ENCODE data around the gene RARB.

The RARB gene

DNA sequence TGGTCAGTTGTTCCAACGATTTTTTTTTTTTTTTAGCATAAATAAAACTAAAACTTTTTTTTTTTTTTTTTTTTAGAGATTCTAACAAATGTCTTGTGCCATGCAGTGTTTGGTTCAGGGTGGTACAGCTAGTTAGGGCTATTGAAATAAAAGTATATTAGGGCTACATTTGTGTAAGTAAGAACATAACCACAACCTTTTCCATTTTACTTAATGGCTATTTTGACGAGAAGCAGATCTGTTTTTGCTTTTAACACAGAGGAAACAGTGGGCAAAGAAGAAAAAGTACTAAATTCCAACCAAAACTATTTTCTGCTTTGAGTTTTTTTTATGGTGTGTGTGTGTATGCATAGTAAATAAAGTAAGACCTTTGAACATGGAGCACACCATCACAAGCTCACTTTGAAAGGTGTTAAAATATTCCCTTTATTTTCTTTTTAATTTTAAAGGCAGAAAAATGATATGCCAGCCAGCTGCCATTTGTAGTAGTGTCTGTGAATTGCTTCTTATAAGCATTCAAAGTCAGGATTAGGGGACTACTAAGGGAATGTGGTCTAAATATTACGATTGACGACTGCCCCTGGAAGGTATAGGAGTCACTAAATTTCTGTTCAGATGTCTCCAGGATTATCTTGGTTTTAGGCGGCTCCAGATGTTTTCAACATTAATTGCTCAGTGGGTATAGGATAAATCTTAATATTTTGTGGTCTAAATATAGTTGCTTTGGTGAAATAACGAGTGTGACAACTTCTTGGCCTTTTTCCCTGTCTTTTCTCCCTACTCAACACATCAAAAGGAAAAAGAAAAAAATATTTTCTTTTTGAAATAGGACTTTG is 3.1 kb downstream of the RARB start:
- H2AFZ ChIP-seq (ENCODE audit: low read length), result no peak overlapping the region
- no peak overlapping the region for H3K4me2 ChIP-seq (ENCODE audit: low read length)
- no peaks in the 10 kb centered on the region for H3K9me2 ChIP-seq (ENCODE audit: low read depth, low read length)
- H3K27me3 ChIP-seq (ENCODE audit: insufficient read depth, low read length), result no peaks in the 10 kb centered on the region; the same call in 1 of the 2 replicates
- H3K9ac ChIP-seq (ENCODE audit: low read length), result no peak overlapping the region
- no peak overlapping the region for H3K4me3 ChIP-seq (ENCODE audit: low read depth, low read length, poor library complexity, severe bottlenecking)
- no peak overlapping the region for H3K27ac ChIP-seq (ENCODE audit: low read depth, low read length, poor library complexity, severe bottlenecking)
- H4K20me1 ChIP-seq (ENCODE audit: insufficient read depth, low read length), result no peaks in the 10 kb centered on the region
- H3K79me2 ChIP-seq (ENCODE audit: insufficient read depth, low read length), result no peaks in the 10 kb centered on the region
- H3K4me1 ChIP-seq (ENCODE audit: insufficient read depth, low read length, severe bottlenecking), result no peaks in the 10 kb centered on the region
- H3K36me3 ChIP-seq (ENCODE audit: insufficient read depth, low read length), result no peaks in the 10 kb centered on the region
- H3F3A ChIP-seq (ENCODE audit: insufficient read depth, low read length), result no peaks in the 10 kb centered on the region
- TF ChIP-seq CTCF (IDR thresholded peaks at IDR 0.05; ENCODE audit: low read length), result no peak
- no peak for TF ChIP-seq EZH2 (IDR thresholded peaks at IDR 0.05; ENCODE audit: borderline replicate concordance, low read length)
- no peaks in the 10 kb centered on the region for H3K9me3 ChIP-seq (ENCODE audit: low read length)

DNA sequence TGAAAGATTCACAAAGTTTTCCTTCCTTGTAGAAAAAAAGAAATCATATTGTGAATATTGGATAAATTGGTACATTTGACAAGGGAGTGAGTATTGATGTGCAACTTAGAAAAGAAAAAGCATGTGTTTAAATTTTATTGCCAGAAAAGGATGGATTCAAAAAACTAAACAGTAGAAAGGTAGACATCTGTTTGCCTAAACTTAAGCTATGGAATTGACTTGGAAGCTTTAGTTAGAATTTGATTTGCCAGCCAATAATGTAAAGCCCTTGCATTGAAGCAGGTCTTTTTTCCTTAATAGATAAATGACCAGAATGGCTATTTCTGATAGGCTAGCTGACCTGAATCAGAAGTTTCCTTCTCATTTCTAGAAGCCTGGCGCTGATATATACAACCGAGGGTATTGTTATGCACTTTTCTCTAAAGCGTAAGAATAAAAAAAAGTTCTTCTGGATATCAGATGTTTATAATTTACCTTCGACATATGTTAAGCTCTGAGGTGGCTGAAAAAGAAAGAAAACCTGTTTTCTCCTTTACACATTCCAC is 4.2 kb downstream of the RARB start:
- H4K20me1 ChIP-seq (ENCODE audit: insufficient read depth, low read length), result no peaks in the 10 kb centered on the region
- no peaks in the 10 kb centered on the region for H3F3A ChIP-seq (ENCODE audit: insufficient read depth, low read length)
- no peaks in the 10 kb centered on the region for H3K36me3 ChIP-seq (ENCODE audit: insufficient read depth, low read length)
- no peaks in the 10 kb centered on the region for H3K4me1 ChIP-seq (ENCODE audit: insufficient read depth, low read length, severe bottlenecking)
- no peaks in the 10 kb centered on the region for H3K9me2 ChIP-seq (ENCODE audit: low read depth, low read length)
- H2AFZ ChIP-seq (ENCODE audit: low read length), result no peak overlapping the region
- no peak overlapping the region for H3K27ac ChIP-seq (ENCODE audit: low read depth, low read length, poor library complexity, severe bottlenecking)
- no peak overlapping the region for H3K4me2 ChIP-seq (ENCODE audit: low read length)
- no peaks in the 10 kb centered on the region for H3K9me3 ChIP-seq (ENCODE audit: low read length)
- TF ChIP-seq CTCF (IDR thresholded peaks at IDR 0.05; ENCODE audit: low read length) (no peak), EZH2 (IDR thresholded peaks at IDR 0.05; ENCODE audit: borderline replicate concordance, low read length) (no peak)
- no peaks in the 10 kb centered on the region; the same call in 1 of the 2 replicates for H3K27me3 ChIP-seq (ENCODE audit: insufficient read depth, low read length)
- no peak overlapping the region for H3K9ac ChIP-seq (ENCODE audit: low read length)
- no peaks in the 10 kb centered on the region for H3K79me2 ChIP-seq (ENCODE audit: insufficient read depth, low read length)
- no peak overlapping the region for H3K4me3 ChIP-seq (ENCODE audit: low read depth, low read length, poor library complexity, severe bottlenecking)

DNA sequence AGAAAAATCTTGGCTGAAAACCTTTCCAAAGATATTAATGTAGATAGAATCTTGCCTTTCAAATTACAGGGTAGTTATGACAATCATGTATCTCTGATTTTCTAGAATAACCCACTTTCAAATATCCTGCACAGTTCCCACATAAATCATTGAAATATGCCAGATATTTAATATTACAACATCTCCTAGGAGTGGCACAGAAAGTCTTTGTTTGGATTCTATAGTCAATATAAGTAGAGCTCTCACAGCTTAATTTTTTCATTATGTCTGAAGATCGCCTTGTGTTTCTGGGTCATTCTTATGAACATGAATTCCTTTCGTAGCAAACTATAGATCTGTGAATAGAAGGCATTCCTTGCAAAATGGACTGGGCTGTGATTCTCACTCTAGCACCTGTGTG is 5.0 kb downstream of the RARB start:
- no peaks in the 10 kb centered on the region for H3K9me2 ChIP-seq (ENCODE audit: low read depth, low read length)
- TF ChIP-seq EZH2 (IDR thresholded peaks at IDR 0.05; ENCODE audit: borderline replicate concordance, low read length) (no peak), CTCF (IDR thresholded peaks at IDR 0.05; ENCODE audit: low read length) (no peak)
- no peaks in the 10 kb centered on the region for H3K36me3 ChIP-seq (ENCODE audit: insufficient read depth, low read length)
- no peak overlapping the region for H3K9ac ChIP-seq (ENCODE audit: low read length)
- H3K9me3 ChIP-seq (ENCODE audit: low read length), result no peaks in the 10 kb centered on the region
- no peak overlapping the region for H2AFZ ChIP-seq (ENCODE audit: low read length)
- H3K79me2 ChIP-seq (ENCODE audit: insufficient read depth, low read length), result no peaks in the 10 kb centered on the region
- no peak overlapping the region for H3K4me3 ChIP-seq (ENCODE audit: low read depth, low read length, poor library complexity, severe bottlenecking)
- H3K27ac ChIP-seq (ENCODE audit: low read depth, low read length, poor library complexity, severe bottlenecking), result no peak overlapping the region
- no peak overlapping the region for H3K4me2 ChIP-seq (ENCODE audit: low read length)
- H3K4me1 ChIP-seq (ENCODE audit: insufficient read depth, low read length, severe bottlenecking), result no peaks in the 10 kb centered on the region
- no peaks in the 10 kb centered on the region; the same call in 1 of the 2 replicates for H3K27me3 ChIP-seq (ENCODE audit: insufficient read depth, low read length)
- H4K20me1 ChIP-seq (ENCODE audit: insufficient read depth, low read length), result no peaks in the 10 kb centered on the region
- H3F3A ChIP-seq (ENCODE audit: insufficient read depth, low read length), result no peaks in the 10 kb centered on the region
